ENCODE data around the gene SERPINH1. TPM values are rescaled to one million over a fixed set of nuclear protein-coding genes. Genes with fewer than 3 reads are reported as not detected.

The SERPINH1 gene
- total and polyA plus RNA-seq, 2 donors (not counting 1 experiment from before 2014, with no cell fraction given): 3.0 to 5.7 TPM

DNA sequence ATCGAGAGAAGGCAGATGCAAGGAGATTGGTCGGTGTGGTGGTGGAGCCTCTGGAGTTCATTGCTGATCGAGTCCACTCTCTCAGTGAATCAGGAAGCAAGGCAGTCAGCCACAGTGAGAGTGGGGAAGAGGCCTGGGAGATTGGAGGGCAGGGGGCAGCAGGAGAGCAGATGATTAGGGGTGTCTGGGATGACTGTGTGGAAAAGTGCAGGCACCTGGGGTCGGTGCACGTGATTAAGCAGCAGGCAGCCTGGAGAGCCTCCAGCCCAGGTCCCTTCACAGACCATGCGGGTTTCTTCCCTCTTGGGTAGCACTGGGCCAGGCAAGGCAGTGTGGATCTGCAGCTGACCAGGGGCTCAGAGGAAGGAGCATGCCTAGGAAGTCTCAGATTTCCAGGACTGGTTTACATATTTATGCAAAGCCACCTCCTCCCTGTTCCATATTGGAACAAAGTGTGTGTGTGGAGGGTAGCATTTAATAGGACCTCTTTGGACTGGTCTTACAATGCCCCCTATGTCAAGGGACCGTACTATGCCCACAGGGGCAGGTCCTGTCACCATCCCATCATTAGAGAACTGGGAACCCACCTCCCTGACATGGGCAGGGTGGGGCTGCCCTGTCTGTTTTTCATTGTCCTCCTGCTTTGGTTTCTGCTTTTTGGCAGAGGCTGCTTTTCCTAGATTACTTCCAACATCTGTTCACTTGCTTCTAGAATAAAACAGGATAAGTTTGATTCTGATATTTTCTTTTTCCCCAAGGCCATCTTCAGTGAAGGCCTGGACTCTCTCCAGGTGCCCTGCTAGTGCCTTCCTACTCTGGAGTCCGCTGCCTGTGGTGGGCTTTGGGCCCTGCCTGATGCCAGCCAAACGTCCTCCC is 22.4 kb upstream of the SERPINH1 start:
- TF ChIP-seq CTCF (IDR thresholded peaks at IDR 0.05): no peak
- no peak for TF ChIP-seq EZH2 (IDR thresholded peaks at IDR 0.05; ENCODE audit: borderline replicate concordance, insufficient read depth, low read depth, low read length, poor library complexity, severe bottlenecking)
- Histone ChIP-seq H3K9ac (ENCODE audit: low read length) (no peak overlapping the region), H3K4me3 (ENCODE audit: control extremely low read depth in 1 of 5, extremely low read depth in 1 of 5, insufficient read depth in 1 of 5, low read depth in 2 of 5, low read length in 4 of 5) (no peak overlapping the region), H3K4me1 (ENCODE audit: control insufficient read depth in 2 of 2, insufficient read depth in 2 of 2, low read length in 2 of 2) (peaks cover 13 to 26% of the 10 kb centered on the region in 2 donors), H2AFZ (ENCODE audit: insufficient read depth, low read depth, low read length, poor library complexity, severe bottlenecking) (no peak overlapping the region), H3K27ac (ENCODE audit: low read length in 2 of 2) (no peak overlapping the region), H3K79me2 (ENCODE audit: control insufficient read depth, insufficient read depth, low read length) (no peaks in the 10 kb centered on the region), H3K9me3 (ENCODE audit: control extremely low read depth in 1 of 3, control insufficient read depth in 2 of 3, insufficient read depth in 1 of 3, low read length in 2 of 3) (peaks cover 0 to 2% (median 0%) of the 10 kb centered on the region in 3 donors), H3K4me2 (replicated peaks; ENCODE audit: low read depth, low read length, poor library complexity, severe bottlenecking) (no peak overlapping the region), H3K27me3 (replicated peaks in 1 of 4; ENCODE audit: control extremely low read depth in 1 of 4, control insufficient read depth in 3 of 4, insufficient read depth in 4 of 4, low read length in 3 of 4) (peaks cover 0 to 12% (median 5%) of the 10 kb centered on the region in 4 experiments), H3K36me3 (replicated peaks in 1 of 2; ENCODE audit: control extremely low read depth in 1 of 2, control insufficient read depth in 1 of 2, extremely low read depth in 1 of 2, insufficient read depth in 2 of 2, low read length in 1 of 2) (no peaks in the 10 kb centered on the region), H4K20me1 (ENCODE audit: control insufficient read depth, insufficient read depth, low read length, poor library complexity, severe bottlenecking) (no peaks in the 10 kb centered on the region)
- ATAC-seq (ENCODE audit: low read depth): no peak
- DNase-seq: no peak
- peaks cover 25% of the 10 kb centered on the region for H3K4me1 Mint-ChIP-seq
- ChIA-PET POLR2A (no interaction called here), CTCF (no interaction called here)
- H3K9me3 Mint-ChIP-seq (ENCODE audit: insufficient read depth): no peaks in the 10 kb centered on the region
- intact Hi-C loops (cut with micrococcal nuclease): no loop called here
- no peak overlapping the region for H3K4me3 Mint-ChIP-seq
- H3K27me3 Mint-ChIP-seq: peaks cover 30% of the 10 kb centered on the region
- 92% methylated on average over 7 of the region's 9 CpGs for WGBS (ENCODE audit: insufficient coverage)
- H3K27ac Mint-ChIP-seq: no peak overlapping the region
